HepG2 (cell line): ENCODE measurements around the gene HSPA1A. TPM values are rescaled to one million over a fixed set of nuclear protein-coding genes. Genes with fewer than 3 reads are reported as not detected.

Experiments used
- AHR ChIP-seq: IDR thresholded peaks from 2 replicates; pipeline ENCODE4 v1.6.1; 2018; ENCODE audit warnings: missing genetic modification reagents, missing compliant biosample characterization
- ATF7-NPFF ChIP-seq: sonication (generic); formaldehyde crosslinking; IDR thresholded peaks from 2 replicates; pipeline ENCODE4 v1.8.1; 2023; ENCODE audit warnings: mild to moderate bottlenecking, low read depth, missing genetic modification reagents, moderate library complexity
- CEBPB ChIP-seq: IDR thresholded peaks from 2 replicates; pipeline ENCODE4 v1.6.1; 2011; ENCODE audit warnings: low read depth, low read length, improper control_type of control experiment, borderline replicate concordance
- GZF1 ChIP-seq: sonication (generic); formaldehyde crosslinking; IDR thresholded peaks from 2 replicates; pipeline ENCODE4 v1.5.1; 2020; ENCODE audit warnings: mild to moderate bottlenecking, missing genetic modification reagents
- HHEX ChIP-seq: IDR thresholded peaks from 2 replicates; pipeline ENCODE4 v1.6.1; 2016; ENCODE audit warnings: control low read depth
- KDM5B ChIP-seq: sonication (generic); formaldehyde crosslinking; IDR thresholded peaks from 2 replicates; pipeline ENCODE4 v1.4.0; 2020; ENCODE audit warnings: missing genetic modification reagents, mild to moderate bottlenecking, borderline replicate concordance
- KLF12 ChIP-seq: sonication (generic); formaldehyde crosslinking; IDR thresholded peaks from 2 replicates; pipeline ENCODE4 v1.4.0; 2020; ENCODE audit warnings: missing genetic modification reagents, borderline replicate concordance
- LCORL ChIP-seq, 2 experiments: fragments of 450-650 bp in 1 of 2; sonication (generic) in 1 of 2; formaldehyde crosslinking in 1 of 2; IDR thresholded peaks; 2 replicates each; pipeline versions ENCODE4 v1.5.0 to v1.6.1; 2017 to 2020; ENCODE audit warnings: antibody characterized with exemption in 1 of 2, missing genetic modification reagents in 1 of 2
- MAZ ChIP-seq, 2 experiments: sonication (generic) in 1 of 2; formaldehyde crosslinking in 1 of 2; IDR thresholded peaks; 2 replicates each; pipeline versions ENCODE4 v1.5.0 to v1.6.1; 2012 to 2020; ENCODE audit warnings: low read depth in 2 of 2, mild to moderate bottlenecking in 2 of 2, borderline replicate concordance in 1 of 2, improper control_type of control experiment in 1 of 2, low read length in 1 of 2, missing genetic modification reagents in 1 of 2, moderate library complexity in 1 of 2
- MEF2D ChIP-seq: sonication (generic); formaldehyde crosslinking; IDR thresholded peaks from 2 replicates; pipeline ENCODE4 v1.5.1; 2020; ENCODE audit warnings: mild to moderate bottlenecking, missing genetic modification reagents
- MLX ChIP-seq: IDR thresholded peaks from 2 replicates; pipeline ENCODE4 v1.6.1; 2016
- MYC ChIP-seq: sonication (generic); formaldehyde crosslinking; IDR thresholded peaks from 2 replicates; pipeline ENCODE4 v1.9.0; 2021; ENCODE audit warnings: missing genetic modification reagents, borderline replicate concordance
- MYNN ChIP-seq: sonication (generic); formaldehyde crosslinking; IDR thresholded peaks from 2 replicates; pipeline ENCODE4 v1.4.0; 2020; ENCODE audit warnings: mild to moderate bottlenecking, low read depth, missing genetic modification reagents
- NFYC ChIP-seq: IDR thresholded peaks from 2 replicates; pipeline ENCODE4 v1.6.1; 2016; ENCODE audit warnings: missing genetic modification reagents, missing compliant biosample characterization
- TCF7L2 ChIP-seq: IDR thresholded peaks from 2 replicates; pipeline ENCODE4 v1.6.1; 2011; ENCODE audit warnings: mild to moderate bottlenecking, low read depth, low read length, moderate library complexity
- ZBTB38 ChIP-seq: sonication (generic); formaldehyde crosslinking; IDR thresholded peaks from 2 replicates; pipeline ENCODE4 v1.5.1; 2020; ENCODE audit warnings: mild to moderate bottlenecking, missing genetic modification reagents
- ZMYM2 ChIP-seq: sonication (generic); formaldehyde crosslinking; IDR thresholded peaks from 2 replicates; pipeline ENCODE4 v1.8.0; 2022; ENCODE audit warnings: mild to moderate bottlenecking, missing genetic modification reagents
- ZMYM3 ChIP-seq: sonication (generic); formaldehyde crosslinking; IDR thresholded peaks from 2 replicates; pipeline ENCODE4 v1.5.1; 2020; ENCODE audit warnings: mild to moderate bottlenecking, missing genetic modification reagents
- ZNF121 ChIP-seq: sonication (generic); formaldehyde crosslinking; IDR thresholded peaks from 2 replicates; pipeline ENCODE4 v1.5.0; 2020; ENCODE audit warnings: mild to moderate bottlenecking, missing genetic modification reagents
- ZNF143 ChIP-seq: sonication (generic); formaldehyde crosslinking; IDR thresholded peaks from 2 replicates; pipeline ENCODE4 v1.4.0; 2020; ENCODE audit warnings: missing genetic modification reagents
- ZNF569 ChIP-seq: sonication (generic); formaldehyde crosslinking; IDR thresholded peaks from 2 replicates; pipeline ENCODE4 v1.5.0; 2020; ENCODE audit warnings: mild to moderate bottlenecking, missing genetic modification reagents, moderate library complexity, borderline replicate concordance
- ZNF572 ChIP-seq: sonication (generic); formaldehyde crosslinking; IDR thresholded peaks from 2 replicates; pipeline ENCODE4 v1.5.1; 2020; ENCODE audit warnings: mild to moderate bottlenecking, missing genetic modification reagents
- ZNF770 ChIP-seq: sonication (generic); formaldehyde crosslinking; IDR thresholded peaks from 2 replicates; pipeline ENCODE4 v1.5.0; 2020; ENCODE audit warnings: mild to moderate bottlenecking, missing genetic modification reagents
- ZNF772 ChIP-seq: sonication (generic); formaldehyde crosslinking; IDR thresholded peaks from 2 replicates; pipeline ENCODE4 v1.5.0; 2020; ENCODE audit warnings: mild to moderate bottlenecking, missing genetic modification reagents
- ZNF773 ChIP-seq: sonication (generic); formaldehyde crosslinking; IDR thresholded peaks from 2 replicates; pipeline ENCODE4 v1.4.0; 2020; ENCODE audit warnings: missing genetic modification reagents, borderline replicate concordance
- polyA plus RNA-seq, 8 experiments: library from polyadenylated mRNA; depleted of rRNA in 3 of 8; stranded (reverse) in 7 of 8; unstranded in 1 of 8; fragments of >200 nt; fragmentation: Illumina TruSeq in 4 of 8; extraction: Trizol in 4 of 8; gene quantifications; 2 replicates each; pipeline versions ENCODE4 v1.2.1 to v1.2.3, GENCODE V29; 2011 to 2016; ENCODE audit warnings: low read depth in 4 of 8, missing spikeins in 1 of 8, mixed read lengths in 1 of 8; ENCODE audit not compliant: insufficient read depth in 1 of 8
- total RNA-seq, 5 experiments: library from RNA; depleted of rRNA; stranded (reverse); fragments of >200 nt; fragmentation: Illumina TruSeq; extraction: Trizol; gene quantifications; 2 replicates each; pipeline ENCODE4 v1.2.3, GENCODE V29; 2016; ENCODE audit warnings: low read depth in 1 of 5

HSPA1A gene
- total and polyA plus RNA-seq, 2 of the 13 experiments (the other 11 are each of a cell fraction or from before 2014, with no cell fraction given) = 44.5 to 85.0 TPM

- TF ChIP-seq ZNF569 (CRISPR knock-in tag) (no peak), HHEX (CRISPR knock-in tag) (no peak), KDM5B (CRISPR knock-in tag) (0 out of 2 replicates have a peak, but pooled peaks have one; percentile 7), ZNF143 (CRISPR knock-in tag) (no peak), MAZ (IDR thresholded peaks at IDR 0.05; ENCODE audit: borderline replicate concordance, low read depth, low read length) (no peak), MAZ (CRISPR knock-in tag; IDR thresholded peaks at IDR 0.05; ENCODE audit: low read depth) (peak; percentile 70; the same call in 1 of the 2 replicates), MLX (no peak), NFYC (CRISPR knock-in tag) (0 out of 2 replicates have a peak, but pooled peaks have one; percentile 6), CEBPB (0 out of 2 replicates have a peak, but pooled peaks have one; percentile 5), MEF2D (CRISPR knock-in tag) (no peak; the same call in none of the 2 replicates), LCORL (IDR thresholded peaks at IDR 0.05) (no peak), LCORL (CRISPR knock-in tag; IDR thresholded peaks at IDR 0.05) (0 out of 2 replicates have a peak, but pooled peaks have one; percentile 27), ZNF572 (CRISPR knock-in tag) (peak; percentile 63; the same call in 1 of the 2 replicates), AHR (CRISPR knock-in tag) (0 out of 2 replicates have a peak, but pooled peaks have one; percentile 30), ZNF121 (CRISPR knock-in tag) (peak; percentile 82), MYNN (CRISPR knock-in tag) (0 out of 2 replicates have a peak, but pooled peaks have one; percentile 58), GZF1 (CRISPR knock-in tag) (0 out of 2 replicates have a peak, but pooled peaks have one; percentile 44), ZNF772 (CRISPR knock-in tag) (peak; percentile 43; the same call in 1 of the 2 replicates), ATF7-NPFF (CRISPR knock-in tag) (0 out of 2 replicates have a peak, but pooled peaks have one; percentile 41), MYC (CRISPR knock-in tag) (0 out of 2 replicates have a peak, but pooled peaks have one; percentile 7), ZMYM2 (CRISPR knock-in tag) (no peak; the same call in 1 of the 2 replicates), ZBTB38 (peak; percentile 95), TCF7L2 (no peak), KLF12 (peak; percentile 51; the same call in 1 of the 2 replicates), ZNF770 (CRISPR knock-in tag) (peak; percentile 97), ZNF773 (CRISPR knock-in tag) (no peak), ZMYM3 (CRISPR knock-in tag) (peak; percentile 85)
These were observed 6.1 kb downstream of the HSPA1A start (continued) for GRCh38 chr6:31821301-31822035.
